ENCODE measurements around the gene C2orf42. TPM values are rescaled to one million over a fixed set of nuclear protein-coding genes. Genes with fewer than 3 reads are reported as not detected.
"Not testable (repeated sequence)": the region's sequence is repeated elsewhere in the genome, so short reads cannot be mapped to it uniquely, and the experiment has no call there.

C2orf42 gene
- total RNA-seq, 1 donor from 2014 or later = 25.4 TPM

DNA sequence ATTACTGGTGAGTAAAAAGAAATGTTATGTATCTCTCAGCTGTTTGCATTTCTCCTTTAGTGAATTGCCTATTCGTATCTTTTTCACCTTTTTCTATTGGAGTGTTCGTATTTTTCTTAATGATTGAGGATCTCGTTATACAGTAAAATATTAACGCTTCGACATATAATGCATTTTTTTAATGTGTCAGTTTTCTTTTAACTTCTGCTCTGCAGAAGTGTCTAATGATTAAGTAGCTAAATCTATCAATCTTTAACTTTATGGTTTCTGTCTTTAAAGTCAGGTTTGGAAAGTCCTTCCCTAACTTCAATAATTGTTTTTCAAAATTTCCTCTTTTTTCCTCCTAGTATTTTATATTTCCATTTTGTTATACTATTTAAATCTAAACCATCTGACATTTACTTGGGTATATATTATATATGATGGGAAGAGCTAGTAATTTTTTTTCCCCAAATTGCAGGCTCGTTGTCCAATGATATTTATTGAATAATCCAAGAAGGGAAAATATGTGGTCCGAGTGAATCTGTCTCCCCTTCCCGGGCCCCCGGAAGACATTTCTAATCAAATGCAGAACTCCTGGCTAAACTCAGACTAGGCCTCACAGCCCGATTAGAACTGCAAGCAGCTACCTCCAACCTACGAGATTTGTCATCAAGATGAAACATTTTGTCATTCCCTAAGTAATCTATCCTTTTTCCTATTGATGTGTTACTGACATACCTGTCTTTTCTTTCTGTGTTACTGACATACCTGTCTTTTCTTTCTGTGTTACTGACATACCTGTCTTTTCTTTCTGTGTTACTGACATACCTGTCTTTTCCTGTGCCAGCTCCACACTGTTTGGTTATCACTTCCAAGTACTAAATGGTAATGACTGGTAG is 86.3 kb downstream of the C2orf42 start:
- Mint-ChIP-seq H3K27me3 (ENCODE audit: insufficient read depth, low read depth) (peaks cover 2% of the 10 kb centered on the region), H3K36me3 (no peaks in the 10 kb centered on the region), H3K4me1 (peaks cover 41% of the 10 kb centered on the region), H3K27ac (peak overlapping the region; percentile 87), H3K9me3 (no peaks in the 10 kb centered on the region), H3K4me3 (peak overlapping the region; percentile 73)
- no peaks in the 10 kb centered on the region for H3K36me3 ChIP-seq
- H3K4me1 ChIP-seq = peaks cover 27% of the 10 kb centered on the region
- no peak for DNase-seq (ENCODE audit: low spot score)
- peak overlapping the region; percentile 69 for H2AFZ ChIP-seq (replicated peaks)
- no peak overlapping the region for H3K4me3 ChIP-seq
- TF ChIP-seq, protein P1, sequence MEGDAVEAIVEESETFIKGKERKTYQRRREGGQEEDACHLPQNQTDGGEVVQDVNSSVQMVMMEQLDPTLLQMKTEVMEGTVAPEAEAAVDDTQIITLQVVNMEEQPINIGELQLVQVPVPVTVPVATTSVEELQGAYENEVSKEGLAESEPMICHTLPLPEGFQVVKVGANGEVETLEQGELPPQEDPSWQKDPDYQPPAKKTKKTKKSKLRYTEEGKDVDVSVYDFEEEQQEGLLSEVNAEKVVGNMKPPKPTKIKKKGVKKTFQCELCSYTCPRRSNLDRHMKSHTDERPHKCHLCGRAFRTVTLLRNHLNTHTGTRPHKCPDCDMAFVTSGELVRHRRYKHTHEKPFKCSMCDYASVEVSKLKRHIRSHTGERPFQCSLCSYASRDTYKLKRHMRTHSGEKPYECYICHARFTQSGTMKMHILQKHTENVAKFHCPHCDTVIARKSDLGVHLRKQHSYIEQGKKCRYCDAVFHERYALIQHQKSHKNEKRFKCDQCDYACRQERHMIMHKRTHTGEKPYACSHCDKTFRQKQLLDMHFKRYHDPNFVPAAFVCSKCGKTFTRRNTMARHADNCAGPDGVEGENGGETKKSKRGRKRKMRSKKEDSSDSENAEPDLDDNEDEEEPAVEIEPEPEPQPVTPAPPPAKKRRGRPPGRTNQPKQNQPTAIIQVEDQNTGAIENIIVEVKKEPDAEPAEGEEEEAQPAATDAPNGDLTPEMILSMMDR (IDR thresholded peaks at IDR 0.05) = no peak
- peak overlapping the region; percentile 41 for H3K4me2 ChIP-seq
- no peaks in the 10 kb centered on the region for H4K20me1 ChIP-seq (ENCODE audit: low read depth)
- no peaks in the 10 kb centered on the region for H3K27me3 ChIP-seq
- no peak overlapping the region for H3K9ac ChIP-seq
- H3K79me2 ChIP-seq (ENCODE audit: low read depth) = no peaks in the 10 kb centered on the region
- H3K9me3 ChIP-seq (ENCODE audit: low read depth) = no peaks in the 10 kb centered on the region
- H3F3A ChIP-seq (ENCODE audit: low read depth) = peaks cover 24% of the 10 kb centered on the region
- H3K27ac ChIP-seq = no peak overlapping the region

GRCh38 chr2:70103531-70104061 is 87.2 kb downstream of the C2orf42 start:
- no peaks in the 10 kb centered on the region for H3K36me3 Mint-ChIP-seq
- Histone ChIP-seq H3K4me3 (no peak overlapping the region), H3K27ac (no peak overlapping the region), H3F3A (ENCODE audit: low read depth) (peaks cover 16% of the 10 kb centered on the region), H3K4me1 (peaks cover 22% of the 10 kb centered on the region), H3K9me3 (ENCODE audit: low read depth) (no peaks in the 10 kb centered on the region), H3K4me2 (peak overlapping the region; percentile 41), H3K79me2 (ENCODE audit: low read depth) (no peaks in the 10 kb centered on the region), H3K36me3 (no peaks in the 10 kb centered on the region), H2AFZ (replicated peaks) (peak overlapping the region; percentile 69), H4K20me1 (ENCODE audit: low read depth) (no peaks in the 10 kb centered on the region), H3K9ac (no peak overlapping the region), H3K27me3 (no peaks in the 10 kb centered on the region)
- DNase-seq (ENCODE audit: low spot score) = no peak
- H3K27me3 Mint-ChIP-seq (ENCODE audit: insufficient read depth, low read depth) = peaks cover 2% of the 10 kb centered on the region
- peaks cover 37% of the 10 kb centered on the region for H3K4me1 Mint-ChIP-seq
- TF ChIP-seq EZH2 (IDR thresholded peaks at IDR 0.05) (no peak), EZH2phosphoT487 (IDR thresholded peaks at IDR 0.05) (no peak)
- TF ChIP-seq, protein P1 (IDR thresholded peaks at IDR 0.05) = peak; percentile 10
- peak overlapping the region; percentile 33 for H3K4me3 Mint-ChIP-seq
- peak overlapping the region; percentile 76 for H3K27ac Mint-ChIP-seq
- no peaks in the 10 kb centered on the region for H3K9me3 Mint-ChIP-seq

GRCh38 chr2:70102323-70102905 is 88.4 kb downstream of the C2orf42 start:
- H3K4me1 ChIP-seq = peaks cover 13% of the 10 kb centered on the region
- H3K9me3 Mint-ChIP-seq; H3K36me3 Mint-ChIP-seq; H3F3A ChIP-seq (ENCODE audit: low read depth); H3K4me3 Mint-ChIP-seq; H4K20me1 ChIP-seq (ENCODE audit: low read depth); H3K27me3 ChIP-seq; H2AFZ ChIP-seq (replicated peaks); DNase-seq (ENCODE audit: low spot score); H3K4me3 ChIP-seq; H3K27ac ChIP-seq; H3K4me2 ChIP-seq; H3K36me3 ChIP-seq; H3K79me2 ChIP-seq (ENCODE audit: low read depth); H3K9ac ChIP-seq; H3K9me3 ChIP-seq (ENCODE audit: low read depth); H3K27me3 Mint-ChIP-seq (ENCODE audit: insufficient read depth, low read depth): not testable (repeated sequence)
- Mint-ChIP-seq H3K27ac (peak overlapping the region; percentile 48), H3K4me1 (peaks cover 25% of the 10 kb centered on the region)

DNA sequence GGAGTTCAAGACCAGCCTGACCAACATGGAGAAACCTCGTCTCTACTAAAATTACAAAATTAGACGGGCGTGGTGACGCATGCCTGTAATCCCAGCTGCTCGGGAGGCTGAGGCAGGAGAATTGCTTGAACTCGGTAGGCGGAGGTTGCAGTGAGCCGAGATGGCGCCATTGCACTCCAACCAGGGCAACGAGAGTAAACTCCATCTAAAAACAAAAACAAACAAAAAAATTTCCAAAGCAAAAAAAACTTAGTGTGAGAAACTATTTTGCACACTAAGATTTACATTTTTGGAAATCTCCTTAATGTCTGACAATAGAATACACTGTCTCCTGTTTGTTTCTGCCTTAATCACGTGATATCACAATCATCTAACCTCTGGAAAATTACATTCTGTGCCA is 89.1 kb downstream of the C2orf42 start:
- H3K27ac ChIP-seq; H3K27ac Mint-ChIP-seq; H3K27me3 Mint-ChIP-seq (ENCODE audit: insufficient read depth, low read depth); H3K9me3 ChIP-seq (ENCODE audit: low read depth); H3K79me2 ChIP-seq (ENCODE audit: low read depth); H3K4me2 ChIP-seq; H3K36me3 ChIP-seq; H3K9ac ChIP-seq; H4K20me1 ChIP-seq (ENCODE audit: low read depth); H3K36me3 Mint-ChIP-seq; H3K4me3 Mint-ChIP-seq; DNase-seq (ENCODE audit: low spot score); H3K27me3 ChIP-seq; H3F3A ChIP-seq (ENCODE audit: low read depth); H3K9me3 Mint-ChIP-seq; H3K4me3 ChIP-seq; H2AFZ ChIP-seq (replicated peaks): not testable (repeated sequence)
- H3K4me1 ChIP-seq = peaks cover 13% of the 10 kb centered on the region
- peaks cover 20% of the 10 kb centered on the region for H3K4me1 Mint-ChIP-seq
